Measurements from ENCODE around the gene CELF4. TPM values are rescaled to one million over a fixed set of nuclear protein-coding genes. Genes with fewer than 3 reads are reported as not detected.

The CELF4 gene
- total RNA-seq, 2 donors from 2014 or later: not detected

GRCh38 chr18:37287601-37288000 lies 278.0 kb downstream of the CELF4 start:
- Mint-ChIP-seq H3K4me1 (no peaks in the 10 kb centered on the region), H3K4me3 (no peak overlapping the region), H3K27me3 (peaks cover 4% of the 10 kb centered on the region), H3K9me3 (no peaks in the 10 kb centered on the region), H3K36me3 (ENCODE audit: low read depth) (no peaks in the 10 kb centered on the region), H3K27ac (no peak overlapping the region)
- no peak for ATAC-seq (replicated peaks)

DNA sequence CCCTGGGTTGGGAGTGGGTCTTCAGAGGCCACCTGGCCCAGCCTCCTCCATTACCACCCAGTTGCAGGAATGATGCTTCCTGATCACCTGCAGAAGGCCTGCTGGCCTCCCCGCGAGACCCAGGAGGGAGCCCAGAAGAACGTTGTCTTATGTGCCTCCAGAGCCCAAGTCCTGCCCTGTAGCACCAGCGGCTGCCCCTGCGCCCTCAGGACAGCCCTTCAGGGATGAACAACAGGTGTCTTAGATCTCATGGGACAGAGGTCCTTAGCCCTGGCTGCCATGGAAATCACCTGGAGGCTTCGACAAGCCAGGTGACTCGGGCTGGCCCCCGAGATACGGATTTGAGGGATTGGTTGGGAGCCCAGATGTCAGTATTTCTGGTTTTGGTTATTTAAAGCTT lies 278.8 kb downstream of the CELF4 start:
- Mint-ChIP-seq H3K9me3 (no peaks in the 10 kb centered on the region), H3K4me3 (no peak overlapping the region), H3K27me3 (peaks cover 4% of the 10 kb centered on the region), H3K4me1 (no peaks in the 10 kb centered on the region), H3K36me3 (ENCODE audit: low read depth) (no peaks in the 10 kb centered on the region), H3K27ac (no peak overlapping the region)
- no peak for ATAC-seq (replicated peaks)

DNA sequence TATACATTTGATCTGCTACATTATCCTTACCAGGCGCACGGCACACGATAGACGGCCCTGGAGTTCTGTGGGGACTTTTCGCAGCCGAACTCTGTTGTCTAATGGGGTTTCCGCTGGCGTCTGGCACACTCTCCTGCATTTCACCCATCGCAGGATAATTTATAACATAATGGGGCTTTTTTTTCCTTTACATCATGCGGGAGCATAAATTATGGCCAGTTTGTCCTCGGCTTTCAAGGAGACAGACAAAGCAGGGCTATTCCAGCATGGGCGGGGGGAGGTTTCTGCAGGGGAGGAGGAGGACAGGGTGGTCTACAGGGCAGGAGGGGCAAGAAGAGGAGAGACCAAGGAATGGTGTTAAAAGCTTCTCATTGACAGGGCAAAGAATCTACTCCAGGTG lies 279.8 kb downstream of the CELF4 start:
- peaks cover 4% of the 10 kb centered on the region for H3K27me3 Mint-ChIP-seq
- no peaks in the 10 kb centered on the region for H3K9me3 Mint-ChIP-seq
- no peak overlapping the region for H3K27ac Mint-ChIP-seq
- H3K4me1 Mint-ChIP-seq: no peaks in the 10 kb centered on the region
- ATAC-seq (replicated peaks): no peak
- no peak overlapping the region for H3K4me3 Mint-ChIP-seq
- no peaks in the 10 kb centered on the region for H3K36me3 Mint-ChIP-seq (ENCODE audit: low read depth)

DNA sequence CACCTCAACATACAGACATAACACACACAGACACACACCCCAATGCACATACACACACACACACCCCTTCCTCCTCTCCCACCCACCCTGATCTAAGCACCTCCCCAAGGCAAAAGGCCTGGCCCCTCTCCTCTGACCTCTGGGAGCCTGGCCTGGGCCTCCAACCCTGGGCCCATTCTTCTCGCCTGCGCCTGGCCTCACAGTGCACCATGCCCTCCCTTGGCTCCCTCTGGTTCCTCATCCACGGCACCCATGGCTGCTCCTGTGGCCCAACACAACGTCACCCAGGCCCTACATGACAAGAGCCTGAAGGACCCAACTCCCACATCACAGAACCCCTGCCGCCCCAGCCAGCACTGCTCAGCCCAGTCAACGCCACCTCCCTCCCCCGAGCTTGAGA lies 281.3 kb downstream of the CELF4 start:
- Mint-ChIP-seq H3K9me3 (no peaks in the 10 kb centered on the region), H3K27me3 (peaks cover 4% of the 10 kb centered on the region)

GRCh38 chr18:37282386-37283037 lies 283.1 kb downstream of the CELF4 start:
- no peak overlapping the region for H3K4me3 Mint-ChIP-seq
- peaks cover 9% of the 10 kb centered on the region for H3K27me3 Mint-ChIP-seq
- H3K4me1 Mint-ChIP-seq: no peaks in the 10 kb centered on the region
- no peaks in the 10 kb centered on the region for H3K9me3 Mint-ChIP-seq
- H3K27ac Mint-ChIP-seq: no peak overlapping the region
- ATAC-seq (replicated peaks): no peak
- no peaks in the 10 kb centered on the region for H3K36me3 Mint-ChIP-seq (ENCODE audit: low read depth)

More for the DNA sequence above, 281.3 kb downstream of the CELF4 start:
- no peak overlapping the region for H3K4me3 Mint-ChIP-seq
- ATAC-seq (replicated peaks): no peak
- no peaks in the 10 kb centered on the region for H3K36me3 Mint-ChIP-seq (ENCODE audit: low read depth)
- H3K4me1 Mint-ChIP-seq: no peaks in the 10 kb centered on the region
- no peak overlapping the region for H3K27ac Mint-ChIP-seq

GRCh38 chr18:37280701-37281393 lies 284.8 kb downstream of the CELF4 start:
- no peak overlapping the region for H3K27ac Mint-ChIP-seq
- ATAC-seq (replicated peaks): no peak
- no peak overlapping the region for H3K4me3 Mint-ChIP-seq
- no peaks in the 10 kb centered on the region for H3K4me1 Mint-ChIP-seq
- H3K9me3 Mint-ChIP-seq: no peaks in the 10 kb centered on the region
- H3K36me3 Mint-ChIP-seq (ENCODE audit: low read depth): no peaks in the 10 kb centered on the region
- peaks cover 13% of the 10 kb centered on the region for H3K27me3 Mint-ChIP-seq

GRCh38 chr18:37277804-37278203 lies 287.8 kb downstream of the CELF4 start:
- no peak for ATAC-seq (replicated peaks)

GRCh38 chr18:37276111-37276890 lies 289.3 kb downstream of the CELF4 start:
- Mint-ChIP-seq H3K9me3 (peaks cover 4% of the 10 kb centered on the region), H3K4me1 (no peaks in the 10 kb centered on the region), H3K4me3 (no peak overlapping the region), H3K36me3 (ENCODE audit: low read depth) (no peaks in the 10 kb centered on the region), H3K27me3 (peaks cover 24% of the 10 kb centered on the region), H3K27ac (no peak overlapping the region)
- no peak for ATAC-seq (replicated peaks)

More at GRCh38 chr18:37277804-37278203, 287.8 kb downstream of the CELF4 start:
- Mint-ChIP-seq H3K4me3 (no peak overlapping the region), H3K27me3 (peaks cover 24% of the 10 kb centered on the region), H3K4me1 (no peaks in the 10 kb centered on the region), H3K36me3 (ENCODE audit: low read depth) (no peaks in the 10 kb centered on the region), H3K27ac (no peak overlapping the region), H3K9me3 (peaks cover 4% of the 10 kb centered on the region)

- peaks cover 6% of the 10 kb centered on the region for H3K9me3 Mint-ChIP-seq
- no peaks in the 10 kb centered on the region for H3K36me3 Mint-ChIP-seq (ENCODE audit: low read depth)
- no peak for ATAC-seq (replicated peaks)
- H3K4me1 Mint-ChIP-seq: no peaks in the 10 kb centered on the region
- no peak overlapping the region for H3K4me3 Mint-ChIP-seq
- H3K27ac Mint-ChIP-seq: no peak overlapping the region
- H3K27me3 Mint-ChIP-seq: peaks cover 24% of the 10 kb centered on the region
Measured at GRCh38 chr18:37275237-37275741, 290.3 kb downstream of the CELF4 start.

- Mint-ChIP-seq H3K27ac (no peak overlapping the region), H3K27me3 (peaks cover 24% of the 10 kb centered on the region), H3K36me3 (ENCODE audit: low read depth) (no peaks in the 10 kb centered on the region), H3K9me3 (peaks cover 9% of the 10 kb centered on the region), H3K4me3 (no peak overlapping the region), H3K4me1 (no peaks in the 10 kb centered on the region)
- no peak for ATAC-seq (replicated peaks)
Measured at GRCh38 chr18:37274309-37275236, 291.0 kb downstream of the CELF4 start.

DNA sequence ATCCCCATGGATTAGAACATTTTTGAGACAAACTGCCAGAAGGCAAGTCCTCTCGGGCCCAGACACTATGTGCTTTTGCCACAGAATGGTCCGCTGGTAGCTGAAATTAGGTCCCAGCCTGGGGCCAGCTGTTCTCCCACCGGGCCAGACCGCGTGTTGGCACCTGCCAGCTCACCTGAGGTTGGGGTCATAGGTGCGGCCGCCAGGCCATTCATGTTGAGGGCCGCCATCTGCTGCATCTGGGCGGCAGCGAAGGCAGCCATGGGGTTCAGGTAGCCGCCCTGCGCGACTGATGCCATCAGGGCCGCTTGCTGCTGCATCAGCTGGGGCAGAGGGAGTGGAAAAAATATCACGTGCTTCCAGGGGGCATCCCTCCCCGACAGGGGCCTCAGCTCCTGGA lies 292.8 kb downstream of the CELF4 start:
- Mint-ChIP-seq H3K27ac (no peak overlapping the region), H3K4me1 (no peaks in the 10 kb centered on the region), H3K4me3 (no peak overlapping the region), H3K27me3 (peaks cover 20% of the 10 kb centered on the region), H3K36me3 (ENCODE audit: low read depth) (no peaks in the 10 kb centered on the region), H3K9me3 (peaks cover 9% of the 10 kb centered on the region)
- ATAC-seq (replicated peaks): no peak

- Mint-ChIP-seq H3K27me3 (peaks cover 16% of the 10 kb centered on the region), H3K27ac (no peak overlapping the region), H3K4me1 (no peaks in the 10 kb centered on the region), H3K36me3 (ENCODE audit: low read depth) (no peaks in the 10 kb centered on the region), H3K9me3 (peaks cover 9% of the 10 kb centered on the region), H3K4me3 (no peak overlapping the region)
- no peak for ATAC-seq (replicated peaks)
Measured at GRCh38 chr18:37272226-37272625, 293.4 kb downstream of the CELF4 start.

- Mint-ChIP-seq H3K9me3 (peaks cover 9% of the 10 kb centered on the region), H3K27ac (no peak overlapping the region), H3K27me3 (peaks cover 9% of the 10 kb centered on the region), H3K4me3 (no peak overlapping the region), H3K36me3 (ENCODE audit: low read depth) (no peaks in the 10 kb centered on the region), H3K4me1 (no peaks in the 10 kb centered on the region)
- ATAC-seq (replicated peaks): no peak
Measured at GRCh38 chr18:37270666-37271052, 294.9 kb downstream of the CELF4 start.

Data from activated T-helper 17 cell treated with anti-CD3 and anti-CD28 coated beads, Interleukin-2, amount 50 U/mL, for 72 hours (primary cell).